Smooth muscle cell (in vitro differentiated cells): ENCODE data around the gene GRPEL1. TPM values are rescaled to one million over a fixed set of nuclear protein-coding genes. Genes with fewer than 3 reads are reported as not detected.

Experiments
- DNase-seq: peaks from one replicate; lab custom pipeline; 2025; ENCODE audit not compliant: unreplicated experiment; lab: John Stamatoyannopoulos, UW
- H2AFZ ChIP-seq: fragments of 200-600 bp; sonication (generic); 2 replicates; pipeline ENCODE4 v1.6.0; 2016; ENCODE audit warnings: antibody characterized with exemption, low read depth, mild to moderate bottlenecking
- H3F3A ChIP-seq: fragments of 200-600 bp; sonication (generic); 2 replicates; pipeline ENCODE4 v1.6.0; 2017; ENCODE audit warnings: antibody characterized with exemption, low read depth
- H3K27ac ChIP-seq: fragments of 200-600 bp; sonication (generic); 2 replicates; pipeline ENCODE4 v1.5.1; 2016; ENCODE audit warnings: low read depth, mild to moderate bottlenecking
- H3K27me3 ChIP-seq: fragments of 200-600 bp; sonication (generic); 2 replicates; pipeline ENCODE4 v1.6.1; 2016; ENCODE audit warnings: low read depth, mild to moderate bottlenecking
- H3K36me3 ChIP-seq: fragments of 200-600 bp; sonication (generic); 2 replicates; pipeline ENCODE4 v1.5.1; 2016; ENCODE audit warnings: low read depth
- H3K4me1 ChIP-seq: fragments of 200-600 bp; sonication (generic); 2 replicates; pipeline ENCODE4 v1.5.1; 2016; ENCODE audit warnings: low read depth
- H3K4me2 ChIP-seq: fragments of 200-600 bp; sonication (generic); 2 replicates; pipeline ENCODE4 v1.6.0; 2016; ENCODE audit warnings: mild to moderate bottlenecking
- H3K4me3 ChIP-seq: fragments of 200-600 bp; sonication (generic); 2 replicates; pipeline ENCODE4 v1.5.1; 2016; ENCODE audit warnings: mild to moderate bottlenecking
- H3K79me2 ChIP-seq: fragments of 200-600 bp; sonication (generic); 2 replicates; pipeline ENCODE4 v1.6.0; 2016; ENCODE audit warnings: low read depth, mild to moderate bottlenecking
- H3K9ac ChIP-seq: fragments of 200-600 bp; sonication (generic); 2 replicates; pipeline ENCODE4 v1.6.0; 2016; ENCODE audit warnings: low read depth
- H3K9me3 ChIP-seq: fragments of 200-600 bp; sonication (generic); replicated peaks from 2 replicates; pipeline ENCODE4 v1.5.1; 2016; ENCODE audit warnings: low read depth
- H4K20me1 ChIP-seq: fragments of 200-600 bp; sonication (generic); 2 replicates; pipeline ENCODE4 v1.6.0; 2016; ENCODE audit warnings: low read depth
- CTCF ChIP-seq: fragments of 200-600 bp; sonication (generic); IDR thresholded peaks from 2 replicates; pipeline ENCODE4 v1.5.1; 2017; ENCODE audit warnings: borderline replicate concordance, mild to moderate bottlenecking, antibody characterized with exemption; ENCODE audit not compliant: insufficient read depth, poor library complexity, severe bottlenecking
- WGBS: methylation state at CpG from one replicate; pipeline ENCODE4 v1.1.7; 2016; ENCODE audit warnings: low lambda C conversion rate; 5-methylcytosine and 5-hydroxymethylcytosine counted together
- polyA plus RNA-seq: library from polyadenylated mRNA; unstranded; fragments of >200 nt; fragmentation: Nextera tagmentation; extraction: Ambion mirVana; gene quantifications from 2 replicates; pipeline ENCODE4 v1.2.1, GENCODE V29; 2016
- total RNA-seq: library from RNA; depleted of rRNA; stranded (reverse); fragments of >200 nt; gene quantifications from 2 replicates; pipeline ENCODE4 v1.2.3, GENCODE V29; 2014

GRPEL1 gene
- total and polyA plus RNA-seq, 2 experiments from 2014 or later: 18.6 to 40.6 TPM

GRCh38 chr4:7032596-7032995 lies 35.3 kb downstream of the GRPEL1 start:
- no peaks in the 10 kb centered on the region for H3K9me3 ChIP-seq
- no peak overlapping the region for H3K27ac ChIP-seq
- no peaks in the 10 kb centered on the region for H3K27me3 ChIP-seq
- H3K4me2 ChIP-seq: no peak overlapping the region
- H3K79me2 ChIP-seq: no peaks in the 10 kb centered on the region
- no peaks in the 10 kb centered on the region for H4K20me1 ChIP-seq
- WGBS: 96% methylated on average over 8 of the region's 8 CpGs
- H3K36me3 ChIP-seq: no peaks in the 10 kb centered on the region
- no peaks in the 10 kb centered on the region for H3F3A ChIP-seq
- TF ChIP-seq CTCF: no peak
- H3K4me3 ChIP-seq: no peak overlapping the region
- no peaks in the 10 kb centered on the region for H3K4me1 ChIP-seq
- H3K9ac ChIP-seq: no peak overlapping the region
- H2AFZ ChIP-seq: no peak overlapping the region
- DNase-seq: no peak

- H3K4me3 ChIP-seq: no peak overlapping the region
- H4K20me1 ChIP-seq: no peaks in the 10 kb centered on the region
- no peak overlapping the region for H3K9ac ChIP-seq
- H3K9me3 ChIP-seq: no peaks in the 10 kb centered on the region
- H3K36me3 ChIP-seq: no peaks in the 10 kb centered on the region
- H3K27ac ChIP-seq: no peak overlapping the region
- no peaks in the 10 kb centered on the region for H3K79me2 ChIP-seq
- no peak overlapping the region for H3K4me2 ChIP-seq
- no peak for TF ChIP-seq CTCF
- H3K4me1 ChIP-seq: no peaks in the 10 kb centered on the region
- H3K27me3 ChIP-seq: no peaks in the 10 kb centered on the region
- no peaks in the 10 kb centered on the region for H3F3A ChIP-seq
- no peak overlapping the region for H2AFZ ChIP-seq
- DNase-seq: no peak
- 81% methylated on average over 35 of the region's 35 CpGs for WGBS
These were observed 36.1 kb downstream of the GRPEL1 start for GRCh38 chr4:7031558-7032449.

GRCh38 chr4:7030856-7031255 lies 37.0 kb downstream of the GRPEL1 start:
- H3K4me1 ChIP-seq: no peaks in the 10 kb centered on the region
- H3K4me2 ChIP-seq: no peak overlapping the region
- no peaks in the 10 kb centered on the region for H3K36me3 ChIP-seq
- DNase-seq: no peak
- H3K79me2 ChIP-seq: no peaks in the 10 kb centered on the region
- H4K20me1 ChIP-seq: no peaks in the 10 kb centered on the region
- no peak overlapping the region for H3K27ac ChIP-seq
- 96% methylated on average over 10 of the region's 10 CpGs for WGBS
- no peaks in the 10 kb centered on the region for H3F3A ChIP-seq
- no peak for TF ChIP-seq CTCF
- no peaks in the 10 kb centered on the region for H3K27me3 ChIP-seq
- H3K4me3 ChIP-seq: no peak overlapping the region
- no peak overlapping the region for H3K9ac ChIP-seq
- no peak overlapping the region for H2AFZ ChIP-seq
- H3K9me3 ChIP-seq: no peaks in the 10 kb centered on the region

- Histone ChIP-seq H3F3A (no peaks in the 10 kb centered on the region), H3K9me3 (no peaks in the 10 kb centered on the region), H2AFZ (no peak overlapping the region), H3K36me3 (no peaks in the 10 kb centered on the region), H3K9ac (no peak overlapping the region), H3K27me3 (no peaks in the 10 kb centered on the region), H3K4me1 (no peaks in the 10 kb centered on the region), H4K20me1 (no peaks in the 10 kb centered on the region), H3K79me2 (no peaks in the 10 kb centered on the region), H3K4me2 (no peak overlapping the region), H3K27ac (no peak overlapping the region), H3K4me3 (no peak overlapping the region)
- no peak for DNase-seq
- WGBS: 95% methylated on average over 10 of the region's 10 CpGs
- no peak for TF ChIP-seq CTCF
These were observed 37.9 kb downstream of the GRPEL1 start for GRCh38 chr4:7029921-7030320.
